ENCODE data around the gene KRT35.

DNA sequence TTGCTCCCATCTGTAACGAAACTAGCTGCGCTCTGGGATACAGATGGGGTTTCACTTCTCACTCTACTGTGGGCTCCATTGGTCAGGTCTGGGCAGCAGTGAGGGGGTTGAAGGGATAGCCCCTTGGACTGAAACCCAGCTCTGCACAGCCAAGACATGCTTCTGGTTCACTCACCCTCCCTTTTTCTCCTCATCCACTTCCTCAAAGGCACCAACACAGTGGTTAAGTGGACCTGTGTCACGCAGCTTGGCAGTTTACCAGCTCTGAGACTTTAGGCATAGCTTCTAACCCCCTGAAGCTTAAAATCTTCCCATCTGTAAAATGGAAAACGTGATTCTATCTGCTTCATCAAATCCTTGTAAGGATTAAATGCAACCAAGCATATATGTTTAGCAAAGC, 28.7 kb downstream of the KRT35 start:
- TF ChIP-seq POLR2A (IDR thresholded peaks at IDR 0.05; ENCODE audit: low read length) (no peak), GATA1 (IDR thresholded peaks at IDR 0.05; ENCODE audit: low read depth, low read length) (no peak)
